ENCODE measurements around the gene NTM.

DNA sequence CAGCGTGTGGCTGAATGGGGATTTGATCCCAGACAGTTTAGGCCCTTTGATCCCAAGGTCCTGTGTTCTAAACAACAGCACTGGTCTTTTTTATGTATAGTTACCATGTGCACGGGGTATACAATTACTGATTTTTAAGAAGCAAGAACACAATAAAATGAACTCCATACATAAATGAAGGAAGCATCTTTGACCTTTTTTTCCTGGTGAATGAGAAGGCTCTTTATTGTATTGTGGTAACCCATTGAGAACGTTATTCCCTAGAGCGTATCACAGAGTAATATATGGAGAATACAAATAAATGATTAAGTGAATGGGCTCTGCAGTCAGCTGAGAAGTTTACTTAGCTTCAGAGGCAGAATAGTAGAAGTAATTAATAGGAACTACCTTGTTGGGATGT, 563.6 kb downstream of the NTM start:
- TF ChIP-seq, protein P1, sequence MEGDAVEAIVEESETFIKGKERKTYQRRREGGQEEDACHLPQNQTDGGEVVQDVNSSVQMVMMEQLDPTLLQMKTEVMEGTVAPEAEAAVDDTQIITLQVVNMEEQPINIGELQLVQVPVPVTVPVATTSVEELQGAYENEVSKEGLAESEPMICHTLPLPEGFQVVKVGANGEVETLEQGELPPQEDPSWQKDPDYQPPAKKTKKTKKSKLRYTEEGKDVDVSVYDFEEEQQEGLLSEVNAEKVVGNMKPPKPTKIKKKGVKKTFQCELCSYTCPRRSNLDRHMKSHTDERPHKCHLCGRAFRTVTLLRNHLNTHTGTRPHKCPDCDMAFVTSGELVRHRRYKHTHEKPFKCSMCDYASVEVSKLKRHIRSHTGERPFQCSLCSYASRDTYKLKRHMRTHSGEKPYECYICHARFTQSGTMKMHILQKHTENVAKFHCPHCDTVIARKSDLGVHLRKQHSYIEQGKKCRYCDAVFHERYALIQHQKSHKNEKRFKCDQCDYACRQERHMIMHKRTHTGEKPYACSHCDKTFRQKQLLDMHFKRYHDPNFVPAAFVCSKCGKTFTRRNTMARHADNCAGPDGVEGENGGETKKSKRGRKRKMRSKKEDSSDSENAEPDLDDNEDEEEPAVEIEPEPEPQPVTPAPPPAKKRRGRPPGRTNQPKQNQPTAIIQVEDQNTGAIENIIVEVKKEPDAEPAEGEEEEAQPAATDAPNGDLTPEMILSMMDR (IDR thresholded peaks at IDR 0.05 in 2 of 3, conservative IDR thresholded peaks at IDR 0.05 in 1 of 3; ENCODE audit: borderline replicate concordance in 1 of 3, insufficient read depth in 1 of 3, low read depth in 2 of 3, low read length in 2 of 3), result no peak
- TF ChIP-seq POLR2A (IDR thresholded peaks at IDR 0.05; ENCODE audit: borderline replicate concordance, extremely low read depth, insufficient read depth, insufficient read length) (no peak), EZH2 (IDR thresholded peaks at IDR 0.05) (no peak), POLR2AphosphoS5 (IDR thresholded peaks at IDR 0.05; ENCODE audit: low read depth, low read length) (no peak), ELF1 (IDR thresholded peaks at IDR 0.05; ENCODE audit: borderline replicate concordance, low read depth) (no peak)
- TF ChIP-seq, protein P2, sequence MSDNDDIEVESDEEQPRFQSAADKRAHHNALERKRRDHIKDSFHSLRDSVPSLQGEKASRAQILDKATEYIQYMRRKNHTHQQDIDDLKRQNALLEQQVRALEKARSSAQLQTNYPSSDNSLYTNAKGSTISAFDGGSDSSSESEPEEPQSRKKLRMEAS (IDR thresholded peaks at IDR 0.05), result no peak

All from HCT116 (cell line).